NCI-H69 (cell line): Measurements from ENCODE around the gene ZFAND2B.
"Not testable (repeated sequence)": the region's sequence is repeated elsewhere in the genome, so short reads cannot be mapped to it uniquely, and the experiment has no call there.

Experiments
- DNase-seq: peaks from one replicate; lab custom pipeline; 2025; lab: John Stamatoyannopoulos, UW

ZFAND2B gene

DNA sequence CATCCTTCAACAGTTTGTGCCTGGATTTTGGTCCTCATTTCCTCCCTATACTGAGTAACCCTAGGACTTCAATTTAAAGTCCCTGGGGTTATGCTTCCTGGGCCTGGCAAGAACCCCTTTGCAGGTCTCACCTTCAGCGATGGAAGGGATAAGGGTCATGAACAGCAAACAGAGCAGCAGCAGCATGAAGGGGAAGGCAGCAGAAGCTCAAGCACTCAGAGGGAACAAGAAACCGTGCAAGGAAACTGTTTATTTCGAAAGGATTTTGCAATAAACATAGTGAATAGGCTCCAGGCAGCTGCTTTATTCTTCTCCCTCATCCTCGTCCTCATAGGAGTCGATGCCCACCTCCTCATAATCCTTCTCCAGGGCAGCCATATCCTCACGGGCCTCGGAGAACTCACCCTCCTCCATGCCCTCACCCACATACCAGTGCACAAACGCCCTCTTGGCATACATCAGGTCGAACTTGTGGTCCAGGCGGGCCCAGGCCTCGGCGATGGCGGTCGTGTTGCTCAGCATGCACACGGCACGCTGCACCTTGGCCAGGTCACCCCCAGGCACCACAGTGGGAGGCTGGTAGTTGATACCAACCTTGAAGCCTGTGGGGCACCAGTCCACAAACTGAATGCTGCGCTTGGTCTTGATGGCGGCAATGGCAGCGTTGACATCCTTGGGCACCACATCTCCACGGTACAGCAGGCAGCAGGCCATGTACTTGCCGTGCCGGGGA, 43.6 kb downstream of the ZFAND2B start:
- no peak for DNase-seq

GRCh38 chr2:219251656-219252055, 45.1 kb downstream of the ZFAND2B start:
- DNase-seq: no peak

DNA sequence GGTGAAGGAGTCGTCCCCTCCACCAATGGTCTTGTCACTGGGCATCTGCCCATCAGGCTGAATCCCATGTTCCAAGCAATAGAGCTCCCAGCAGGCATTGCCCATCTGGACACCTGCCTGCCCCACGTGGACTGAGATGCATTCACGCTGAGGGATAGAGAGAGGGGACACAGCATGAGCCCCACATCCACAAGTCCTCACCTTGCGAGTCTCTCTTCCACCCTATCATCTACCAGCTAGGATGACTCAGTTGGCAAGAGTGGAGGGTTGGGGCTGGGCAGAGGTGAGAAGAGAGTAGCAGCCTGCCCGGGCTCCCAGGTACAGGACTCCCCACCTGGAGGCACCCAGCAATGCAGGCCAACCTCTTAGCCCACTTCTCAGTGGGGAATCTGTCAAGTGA, 45.5 kb downstream of the ZFAND2B start:
- no peak for DNase-seq

GRCh38 chr2:219252570-219252899, 46.0 kb downstream of the ZFAND2B start:
- peak; percentile 79 for DNase-seq

GRCh38 chr2:219252900-219253752, 46.5 kb downstream of the ZFAND2B start, which contains the start of gene TUBA4B:
Gene TUBA4B (plus strand): TSS chr2:219253243. CDS start chr2:219253408, 165 bp downstream.
- peak; percentile 70 for DNase-seq

GRCh38 chr2:219253753-219254589, 47.4 kb downstream of the ZFAND2B start, which contains the start of gene TUBA4A:
Gene TUBA4A (minus strand): TSS chr2:219253918. CDS start chr2:219253858, 60 bp downstream.
- DNase-seq: peak; percentile 89

DNA sequence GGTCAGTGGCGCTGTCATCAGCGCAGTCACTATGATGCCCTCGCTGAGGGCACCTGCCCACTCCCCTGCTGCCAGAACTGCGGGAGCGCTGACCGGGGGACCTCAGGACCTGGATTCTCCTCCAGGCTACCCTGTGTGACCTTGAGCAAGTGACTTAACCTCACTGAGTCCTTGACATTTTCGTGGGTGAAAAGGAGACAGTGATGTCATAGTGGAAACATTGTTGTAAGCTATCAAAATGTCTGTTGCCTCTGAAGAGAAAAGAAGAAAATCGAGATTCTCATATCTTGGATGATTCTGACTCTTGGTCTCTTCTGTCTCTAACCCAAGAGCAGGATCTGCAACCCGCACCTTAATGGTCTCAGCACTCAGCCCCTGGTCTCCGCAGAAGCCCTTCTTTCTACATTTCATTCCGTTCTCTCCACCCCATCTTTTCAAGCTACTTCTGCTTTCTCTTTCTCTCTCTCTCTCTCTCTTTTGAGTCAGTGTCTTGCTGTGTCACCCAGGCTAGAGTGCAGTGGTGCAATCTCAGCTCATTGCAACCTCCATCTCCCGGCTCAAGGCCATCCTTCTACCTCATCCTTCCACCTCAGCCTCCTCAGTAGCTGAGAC, 48.1 kb downstream of the ZFAND2B start:
- no peak for DNase-seq

GRCh38 chr2:219258942-219259341, 52.4 kb downstream of the ZFAND2B start:
- not testable (repeated sequence) for DNase-seq
